A673 (cell line): ENCODE data around the gene TMEM186. TPM values are rescaled to one million over a fixed set of nuclear protein-coding genes. Genes with fewer than 3 reads are reported as not detected.

Experiments
- BruUV-seq: library from RNA; stranded (reverse); fragments of 400-500 nt; replicated peaks from 2 replicates; lab custom pipeline; 2021; lab: Mats Ljungman, UMichigan
- CTCF ChIA-PET: fragments of 300-600 bp; sonication (Branson Sonifier 250); formaldehyde crosslinking; loops from one replicate; lab custom pipeline; 2022; ENCODE audit warnings: antibody characterized with exemption; lab: Charles Lee
- POLR2A ChIA-PET: fragments of 300-600 bp; sonication (Branson Sonifier 250); formaldehyde crosslinking; loops from one replicate; lab custom pipeline; 2022; ENCODE audit warnings: antibody characterized with exemption; ENCODE audit not compliant: low non-redundant PET; lab: Charles Lee
- DNase-seq: peaks from one replicate; pipeline ENCODE4 v3.0.0-alpha.2; 2015; ENCODE audit warnings: low spot score
- H3K27ac ChIP-seq: fragments of 200-600 bp; sonication (generic); 2 replicates; pipeline ENCODE4 v1.5.1; 2016; ENCODE audit warnings: mixed run types, low read depth, mild to moderate bottlenecking, mixed read lengths, antibody characterized with exemption, low read length; ENCODE audit not compliant: poor library complexity, severe bottlenecking
- H3K27me3 ChIP-seq: fragments of 200-600 bp; sonication (generic); replicated peaks from 2 replicates; pipeline ENCODE4 v1.6.1; 2017; ENCODE audit warnings: mixed run types, low read depth, mild to moderate bottlenecking, mixed read lengths, antibody characterized with exemption, low read length; ENCODE audit not compliant: insufficient read depth, poor library complexity
- H3K36me3 ChIP-seq: fragments of 200-600 bp; sonication (generic); 2 replicates; pipeline ENCODE4 v1.6.1; 2016; ENCODE audit warnings: mixed run types, mild to moderate bottlenecking, mixed read lengths, antibody characterized with exemption, low read length; ENCODE audit not compliant: insufficient read depth, poor library complexity, severe bottlenecking
- H3K4me1 ChIP-seq: fragments of 200-600 bp; sonication (generic); 2 replicates; pipeline ENCODE4 v1.6.1; 2017; ENCODE audit warnings: mixed run types, mild to moderate bottlenecking, mixed read lengths, antibody characterized with exemption, low read length; ENCODE audit not compliant: insufficient read depth, poor library complexity, severe bottlenecking
- H3K4me3 ChIP-seq: fragments of 200-600 bp; sonication (generic); 2 replicates; pipeline ENCODE4 v1.5.1; 2016; ENCODE audit warnings: low read depth, mixed run types, mild to moderate bottlenecking, mixed read lengths, low read length; ENCODE audit not compliant: poor library complexity, severe bottlenecking
- H3K9me3 ChIP-seq: fragments of 200-600 bp; sonication (generic); 2 replicates; pipeline ENCODE4 v1.6.1; 2016; ENCODE audit warnings: mixed run types, low read depth, mild to moderate bottlenecking, mixed read lengths, antibody characterized with exemption, low read length; ENCODE audit not compliant: poor library complexity, severe bottlenecking
- CTCF ChIP-seq: fragments of 300-800, 200-600 bp; sonication (generic); conservative IDR thresholded peaks from 2 replicates; pipeline ENCODE4 v1.5.1; 2017; ENCODE audit warnings: low read depth, mild to moderate bottlenecking, antibody characterized with exemption, low read length, moderate library complexity, mixed read lengths
- EZH2 ChIP-seq: fragments of 200-600 bp; sonication (generic); IDR thresholded peaks from 2 replicates; pipeline ENCODE4 v1.6.1; 2017; ENCODE audit warnings: borderline replicate concordance, low read depth, mild to moderate bottlenecking, mixed read lengths, antibody characterized with exemption, low read length; ENCODE audit not compliant: poor library complexity, severe bottlenecking
- intact Hi-C: fragments of 100-400 bp; cut with micrococcal nuclease; formaldehyde crosslinking; loops from one replicate; pipeline ENCODE4 v1.10.0; 2022; ENCODE audit not compliant: unreplicated experiment
- total RNA-seq: library from RNA; stranded (reverse); gene quantifications from 2 replicates; pipeline ENCODE4 v1.2.3, GENCODE V29; 2021

The TMEM186 gene
- total RNA-seq, 1 experiment from 2014 or later = 13.5 TPM

DNA sequence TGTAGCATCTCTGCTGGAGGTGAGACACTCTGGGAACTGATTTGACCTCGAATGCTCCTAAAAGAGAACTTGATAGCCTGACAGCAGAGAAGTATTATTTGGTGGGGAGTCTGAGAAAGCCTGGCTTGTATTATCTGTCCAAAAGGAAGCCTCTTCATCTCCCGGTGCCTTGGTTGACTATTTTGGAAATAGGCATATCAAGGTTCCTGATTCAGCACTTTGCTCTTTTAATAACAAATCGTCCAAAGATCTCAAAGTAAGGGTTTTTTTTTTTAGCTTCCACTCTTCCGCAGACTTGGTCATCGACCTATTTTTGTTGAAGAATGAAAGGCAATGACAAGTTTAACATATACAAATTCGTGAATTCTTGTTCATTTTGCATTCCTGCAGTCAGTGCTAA lies 14.8 kb downstream of the TMEM186 start:
- Histone ChIP-seq H3K4me3 (no peak overlapping the region), H3K27ac (no peak overlapping the region), H3K4me1 (no peaks in the 10 kb centered on the region), H3K27me3 (no peaks in the 10 kb centered on the region), H3K9me3 (no peaks in the 10 kb centered on the region), H3K36me3 (no peaks in the 10 kb centered on the region)
- DNase-seq = no peak
- ChIA-PET POLR2A (no interaction called here), CTCF (no interaction called here)
- intact Hi-C loops = no loop called here
- TF ChIP-seq CTCF = no peak
- no peak for TF ChIP-seq EZH2
- no TSS peak for BruUV-seq

- intact Hi-C loops = no loop called here
- ChIA-PET POLR2A (interaction anchor here (0.6 kb wide), 1 partner anchor 60 kb away, joined by 4 read pairs; no protein-coding TSS in a partner anchor), CTCF (no interaction called here)
- BruUV-seq = no TSS peak
- Histone ChIP-seq H3K27me3 (no peaks in the 10 kb centered on the region), H3K9me3 (no peaks in the 10 kb centered on the region), H3K36me3 (no peaks in the 10 kb centered on the region), H3K4me3 (no peak overlapping the region), H3K4me1 (no peaks in the 10 kb centered on the region), H3K27ac (no peak overlapping the region)
- TF ChIP-seq EZH2 (no peak), CTCF (no peak)
- no peak for DNase-seq
Measured at GRCh38 chr16:8781797-8782196, 15.6 kb downstream of the TMEM186 start.

- intact Hi-C loops = no loop called here
- Histone ChIP-seq H3K27me3 (no peaks in the 10 kb centered on the region), H3K9me3 (no peaks in the 10 kb centered on the region), H3K4me3 (no peak overlapping the region), H3K36me3 (no peaks in the 10 kb centered on the region), H3K27ac (no peak overlapping the region), H3K4me1 (no peaks in the 10 kb centered on the region)
- ChIA-PET POLR2A (interaction anchor here (0.6 kb wide), 1 partner anchor 374 kb away, joined by 6 read pairs; no protein-coding TSS in a partner anchor), CTCF (no interaction called here)
- no TSS peak for BruUV-seq
- TF ChIP-seq EZH2 = no peak
- no peak for TF ChIP-seq CTCF
- DNase-seq = no peak
Measured at GRCh38 chr16:8777217-8777616, 20.2 kb downstream of the TMEM186 start.
